HG03175 (cell line): Measurements from ENCODE around the gene RPTOR.

Experiments used
- ATAC-seq: cut with Tn5 transposase; IDR thresholded peaks from one replicate; pipeline ENCODE4 v1.9.1; 2021; ENCODE audit warnings: mild to moderate bottlenecking, moderate library complexity; ENCODE audit not compliant: unreplicated experiment

RPTOR gene

GRCh38 chr17:80851277-80851925, 306.8 kb downstream of the RPTOR start:
- no peak for ATAC-seq

- no peak for ATAC-seq
Measured at GRCh38 chr17:80852476-80853015, 307.9 kb downstream of the RPTOR start.

GRCh38 chr17:80853076-80853475, 308.4 kb downstream of the RPTOR start:
- ATAC-seq = no peak

GRCh38 chr17:80854220-80854619, 309.6 kb downstream of the RPTOR start:
- no peak for ATAC-seq

GRCh38 chr17:80855196-80855947, 310.7 kb downstream of the RPTOR start:
- ATAC-seq = no peak

GRCh38 chr17:80855948-80856862, 311.6 kb downstream of the RPTOR start:
- ATAC-seq = peak; percentile 85

GRCh38 chr17:80856863-80857755, 312.5 kb downstream of the RPTOR start:
- peak; percentile 8 for ATAC-seq

GRCh38 chr17:80857756-80858171, 313.1 kb downstream of the RPTOR start:
- ATAC-seq = no peak

GRCh38 chr17:80858301-80859001, 313.8 kb downstream of the RPTOR start:
- ATAC-seq = no peak

- ATAC-seq = no peak
Measured at GRCh38 chr17:80859002-80859941, 314.6 kb downstream of the RPTOR start.

- no peak for ATAC-seq
Measured at GRCh38 chr17:80860101-80860671, 315.5 kb downstream of the RPTOR start.

GRCh38 chr17:80860703-80861417, 316.2 kb downstream of the RPTOR start:
- no peak for ATAC-seq

- no peak for ATAC-seq
Measured at GRCh38 chr17:80861418-80861815, 316.8 kb downstream of the RPTOR start.

GRCh38 chr17:80861892-80862291, 317.3 kb downstream of the RPTOR start:
- no peak for ATAC-seq

GRCh38 chr17:80862481-80862961, 317.9 kb downstream of the RPTOR start:
- no peak for ATAC-seq

GRCh38 chr17:80862978-80863377, 318.3 kb downstream of the RPTOR start:
- no peak for ATAC-seq

- no peak for ATAC-seq
Measured at GRCh38 chr17:80863626-80864025, 319.0 kb downstream of the RPTOR start.
